Posterior cingulate gyrus (tissue), 11 donors: ENCODE data around the gene SMOC2.
"Not testable (repeated sequence)": the region's sequence is repeated elsewhere in the genome, so short reads cannot be mapped to it uniquely, and the experiment has no call there.

Experiments used
- DNase-seq, 10 donors: peaks; one replicate each; pipeline versions ENCODE4 v3.0.0 to v3.0.0-alpha.2; 2020 to 2021; ENCODE audit warnings: mixed read lengths in 3 of 10
- intact Hi-C: fragments of 100-400 bp; cut with DNase I; formaldehyde crosslinking; loops from one replicate; pipeline ENCODE4 v1.15.1; 2023

SMOC2 gene

GRCh38 chr6:168589275-168589674 is 148.3 kb downstream of the SMOC2 start:
- intact Hi-C loops = no loop called here
- no peak for DNase-seq

GRCh38 chr6:168590406-168590805 is 149.4 kb downstream of the SMOC2 start:
- intact Hi-C loops = no loop called here
- DNase-seq = no peak

- intact Hi-C loops = no loop called here
- DNase-seq = peak in 2 of 10 donors; percentile 20 to 30
Observed at GRCh38 chr6:168596344-168596743, 155.4 kb downstream of the SMOC2 start.

- intact Hi-C loops = no loop called here
- peak in 1 of 10 donors; percentile 52 for DNase-seq
Observed at GRCh38 chr6:168597471-168597875, 156.5 kb downstream of the SMOC2 start.

- intact Hi-C loops = no loop called here
- DNase-seq = peak in 1 of 10 donors; percentile 65
Observed at GRCh38 chr6:168598251-168599117, 157.5 kb downstream of the SMOC2 start.

GRCh38 chr6:168599118-168599494 is 158.1 kb downstream of the SMOC2 start:
- intact Hi-C loops = no loop called here
- DNase-seq = peak in 1 of 10 donors; percentile 3

- peak in 1 of 10 donors; percentile 59 for DNase-seq
- intact Hi-C loops = no loop called here
Observed at GRCh38 chr6:168599769-168600330, 158.9 kb downstream of the SMOC2 start.

- DNase-seq = peak in 1 of 10 donors; percentile 3
Observed at GRCh38 chr6:168600381-168600780, 159.4 kb downstream of the SMOC2 start.

GRCh38 chr6:168601111-168601510 is 160.1 kb downstream of the SMOC2 start:
- peak in 1 of 10 donors; percentile 59 for DNase-seq
- intact Hi-C loops = no loop called here

More at GRCh38 chr6:168600381-168600780, 159.4 kb downstream of the SMOC2 start:
- intact Hi-C loops = no loop called here

GRCh38 chr6:168601546-168601945 is 160.6 kb downstream of the SMOC2 start:
- peak in 1 of 10 donors; percentile 14 for DNase-seq
- intact Hi-C loops = no loop called here

- intact Hi-C loops = no loop called here
- no peak for DNase-seq
Observed at GRCh38 chr6:168602576-168602975, 161.6 kb downstream of the SMOC2 start.

GRCh38 chr6:168603234-168603633 is 162.2 kb downstream of the SMOC2 start:
- intact Hi-C loops = no loop called here
- peak in 1 of 10 donors; percentile 12 for DNase-seq

- no peak for DNase-seq
- intact Hi-C loops = no loop called here
Observed at GRCh38 chr6:168605964-168606363, 165.0 kb downstream of the SMOC2 start.

GRCh38 chr6:168606722-168607121 is 165.7 kb downstream of the SMOC2 start:
- intact Hi-C loops = no loop called here
- DNase-seq = no peak

GRCh38 chr6:168607272-168608112 is 166.5 kb downstream of the SMOC2 start:
- intact Hi-C loops = no loop called here
- DNase-seq = peak in 1 of 10 donors; percentile 80

- intact Hi-C loops = no loop called here
- peak in 1 of 10 donors; percentile 61 for DNase-seq
Observed at GRCh38 chr6:168608113-168608400, 167.1 kb downstream of the SMOC2 start.

GRCh38 chr6:168609026-168609685 is 168.2 kb downstream of the SMOC2 start:
- peak in 1 of 10 donors; percentile 27 for DNase-seq
- intact Hi-C loops = no loop called here

- intact Hi-C loops = no loop called here
- DNase-seq = peak in 1 of 10 donors; percentile 48
Observed at GRCh38 chr6:168609914-168610490, 169.0 kb downstream of the SMOC2 start.

- DNase-seq = peak in 1 of 10 donors; percentile 28
- intact Hi-C loops = not testable (repeated sequence)
Observed at GRCh38 chr6:168610966-168611365, 170.0 kb downstream of the SMOC2 start.

GRCh38 chr6:168611691-168612090 is 170.7 kb downstream of the SMOC2 start:
- intact Hi-C loops = no loop called here

More at GRCh38 chr6:168611691-168612090, 170.7 kb downstream of the SMOC2 start:
- peak in 1 of 10 donors; percentile 61 for DNase-seq
